ENCODE results near the gene FAM168A.

DNA sequence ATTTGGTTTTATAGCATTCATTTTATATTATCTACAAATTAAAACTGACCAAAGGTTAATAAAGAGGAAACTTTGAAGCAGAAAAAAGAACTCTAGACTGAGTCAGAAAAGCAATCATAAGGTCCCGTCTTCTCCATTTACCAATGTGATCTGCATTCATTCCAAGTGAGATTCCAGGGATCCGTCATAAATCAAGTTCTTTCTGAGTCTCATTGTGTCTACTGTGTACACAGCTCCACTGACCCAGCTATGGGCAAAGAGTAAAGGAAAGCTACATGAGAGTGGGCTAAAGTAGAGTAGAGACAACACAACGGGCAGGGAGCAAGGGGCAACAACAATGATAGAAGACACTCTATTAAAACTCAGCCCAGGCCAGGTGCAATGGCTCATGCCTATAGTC is 15.3 kb downstream of the FAM168A start:
- TF ChIP-seq CTCF (IDR thresholded peaks at IDR 0.05) (no peak), POLR2A (IDR thresholded peaks at IDR 0.05) (no peak)
